Large intestine (tissue), 3 donors: ENCODE data around the gene ENGASE. TPM values are rescaled to one million over a fixed set of nuclear protein-coding genes. Genes with fewer than 3 reads are reported as not detected.

Experiments used
- DNase-seq, 2 donors: peaks; one replicate each; pipeline versions ENCODE4 v3.0.0 to v3.0.0-alpha.2; 2013
- H3K27ac ChIP-seq: one replicate; pipeline ENCODE4 v1.5.1; 2013; ENCODE audit warnings: low read length
- H3K27me3 ChIP-seq: 2 replicates; pipeline ENCODE4 v1.6.1; 2013; ENCODE audit warnings: low read length; ENCODE audit not compliant: control insufficient read depth, insufficient read depth
- H3K36me3 ChIP-seq: 2 replicates; pipeline ENCODE4 v1.6.1; 2013; ENCODE audit warnings: low read length; ENCODE audit not compliant: control insufficient read depth, insufficient read depth
- H3K4me1 ChIP-seq: one replicate; pipeline ENCODE4 v1.6.1; 2013; ENCODE audit warnings: low read length; ENCODE audit not compliant: control insufficient read depth, insufficient read depth
- H3K4me3 ChIP-seq: one replicate; pipeline ENCODE4 v1.5.1; 2013; ENCODE audit warnings: low read length
- H3K9me3 ChIP-seq: one replicate; pipeline ENCODE4 v1.6.1; 2013; ENCODE audit warnings: mild to moderate bottlenecking, low read depth, low read length, moderate library complexity; ENCODE audit not compliant: control insufficient read depth
- WGBS: methylation state at CpG from one replicate; pipeline ENCODE4 v1.1.5; 2013; ENCODE audit warnings: low lambda C conversion rate; ENCODE audit not compliant: insufficient coverage; 5-methylcytosine and 5-hydroxymethylcytosine counted together
- polyA plus RNA-seq: library from polyadenylated mRNA; unstranded; fragments of 120-200 nt; gene quantifications from one replicate; pipeline ENCODE4 v1.2.1, GENCODE V29; 2013

The ENGASE gene
- polyA plus RNA-seq, 1 donor: 78.0 TPM

- Histone ChIP-seq H3K27ac (no peak overlapping the region), H3K27me3 (no peaks in the 10 kb centered on the region), H3K36me3 (no peaks in the 10 kb centered on the region), H3K4me1 (no peaks in the 10 kb centered on the region), H3K9me3 (no peaks in the 10 kb centered on the region), H3K4me3 (no peak overlapping the region)
- DNase-seq: no peak
- WGBS: no CpG with 5 or more reads among the region's 13 CpGs
Observed at GRCh38 chr17:79041041-79041570, 33.5 kb upstream of the ENGASE start.

GRCh38 chr17:79041723-79042420, 32.8 kb upstream of the ENGASE start:
- no peaks in the 10 kb centered on the region for H3K9me3 ChIP-seq
- no CpG with 5 or more reads among the region's 29 CpGs for WGBS
- H3K27ac ChIP-seq: no peak overlapping the region
- H3K36me3 ChIP-seq: no peaks in the 10 kb centered on the region
- H3K4me3 ChIP-seq: no peak overlapping the region
- DNase-seq: no peak
- H3K4me1 ChIP-seq: no peaks in the 10 kb centered on the region
- no peaks in the 10 kb centered on the region for H3K27me3 ChIP-seq

- 100% methylated on average over 4 of the region's 13 CpGs for WGBS
- Histone ChIP-seq H3K27me3 (no peaks in the 10 kb centered on the region), H3K36me3 (no peaks in the 10 kb centered on the region), H3K9me3 (no peaks in the 10 kb centered on the region), H3K27ac (no peak overlapping the region), H3K4me3 (no peak overlapping the region), H3K4me1 (no peaks in the 10 kb centered on the region)
- DNase-seq: peak in 1 of 2 donors; percentile 23
Observed at GRCh38 chr17:79042421-79043190, 32.0 kb upstream of the ENGASE start.

GRCh38 chr17:79043191-79043930, 31.3 kb upstream of the ENGASE start:
- WGBS: no CpG with 5 or more reads among the region's 10 CpGs
- H3K4me1 ChIP-seq: no peaks in the 10 kb centered on the region
- no peak overlapping the region for H3K27ac ChIP-seq
- no peak for DNase-seq
- H3K9me3 ChIP-seq: no peaks in the 10 kb centered on the region
- H3K36me3 ChIP-seq: no peaks in the 10 kb centered on the region
- H3K27me3 ChIP-seq: no peaks in the 10 kb centered on the region
- no peak overlapping the region for H3K4me3 ChIP-seq

GRCh38 chr17:79043931-79044320, 30.7 kb upstream of the ENGASE start:
- no peaks in the 10 kb centered on the region for H3K36me3 ChIP-seq
- no peaks in the 10 kb centered on the region for H3K9me3 ChIP-seq
- no peaks in the 10 kb centered on the region for H3K27me3 ChIP-seq
- no peaks in the 10 kb centered on the region for H3K4me1 ChIP-seq
- no peak overlapping the region for H3K27ac ChIP-seq
- WGBS: no CpG with 5 or more reads among the region's 12 CpGs
- DNase-seq: no peak
- no peak overlapping the region for H3K4me3 ChIP-seq

GRCh38 chr17:79044462-79044861, 30.2 kb upstream of the ENGASE start:
- no peak for DNase-seq
- Histone ChIP-seq H3K36me3 (no peaks in the 10 kb centered on the region), H3K9me3 (no peaks in the 10 kb centered on the region), H3K4me3 (no peak overlapping the region), H3K4me1 (no peaks in the 10 kb centered on the region), H3K27ac (no peak overlapping the region), H3K27me3 (no peaks in the 10 kb centered on the region)
- no CpG with 5 or more reads among the region's 11 CpGs for WGBS

GRCh38 chr17:79045001-79045729, 29.5 kb upstream of the ENGASE start:
- no peaks in the 10 kb centered on the region for H3K4me1 ChIP-seq
- no CpG with 5 or more reads among the region's 15 CpGs for WGBS
- no peak overlapping the region for H3K27ac ChIP-seq
- DNase-seq: no peak
- H3K36me3 ChIP-seq: no peaks in the 10 kb centered on the region
- H3K4me3 ChIP-seq: no peak overlapping the region
- H3K9me3 ChIP-seq: no peaks in the 10 kb centered on the region
- H3K27me3 ChIP-seq: no peaks in the 10 kb centered on the region

GRCh38 chr17:79045842-79046196, 28.8 kb upstream of the ENGASE start:
- no CpG with 5 or more reads among the region's 11 CpGs for WGBS

GRCh38 chr17:79046197-79046915, 28.3 kb upstream of the ENGASE start:
- Histone ChIP-seq H3K36me3 (no peaks in the 10 kb centered on the region), H3K4me1 (no peaks in the 10 kb centered on the region), H3K27ac (no peak overlapping the region), H3K9me3 (no peaks in the 10 kb centered on the region), H3K27me3 (no peaks in the 10 kb centered on the region), H3K4me3 (no peak overlapping the region)
- no peak for DNase-seq
- WGBS: no CpG with 5 or more reads among the region's 25 CpGs

More at GRCh38 chr17:79045842-79046196, 28.8 kb upstream of the ENGASE start:
- Histone ChIP-seq H3K36me3 (no peaks in the 10 kb centered on the region), H3K27ac (no peak overlapping the region), H3K4me1 (no peaks in the 10 kb centered on the region), H3K9me3 (no peaks in the 10 kb centered on the region), H3K27me3 (no peaks in the 10 kb centered on the region), H3K4me3 (no peak overlapping the region)
- peak in 1 of 2 donors; percentile 45 for DNase-seq
